ENCODE measurements around the gene ACOX1.

DNA sequence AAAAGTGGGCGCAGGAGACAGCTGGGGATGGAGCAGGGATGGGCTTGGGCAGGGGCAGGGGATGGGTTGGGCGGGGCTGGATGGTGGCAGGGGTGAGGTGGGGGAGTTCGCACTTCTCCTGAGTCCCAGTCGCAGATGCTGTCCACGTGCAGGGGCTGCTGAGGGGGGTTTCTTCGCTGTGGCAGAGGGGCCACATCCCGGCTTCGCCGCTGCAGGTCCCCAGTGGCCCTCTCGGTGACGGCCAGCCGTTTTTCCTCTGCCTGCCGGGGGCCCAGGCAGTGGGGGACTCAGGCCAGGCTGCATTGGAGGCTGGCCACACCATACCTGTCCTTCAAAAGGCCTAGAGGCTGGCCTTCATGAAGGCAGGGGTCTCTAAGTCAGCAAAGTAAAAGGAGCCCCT lies 39.8 kb upstream of the ACOX1 start:
- TF ChIP-seq, protein P1, sequence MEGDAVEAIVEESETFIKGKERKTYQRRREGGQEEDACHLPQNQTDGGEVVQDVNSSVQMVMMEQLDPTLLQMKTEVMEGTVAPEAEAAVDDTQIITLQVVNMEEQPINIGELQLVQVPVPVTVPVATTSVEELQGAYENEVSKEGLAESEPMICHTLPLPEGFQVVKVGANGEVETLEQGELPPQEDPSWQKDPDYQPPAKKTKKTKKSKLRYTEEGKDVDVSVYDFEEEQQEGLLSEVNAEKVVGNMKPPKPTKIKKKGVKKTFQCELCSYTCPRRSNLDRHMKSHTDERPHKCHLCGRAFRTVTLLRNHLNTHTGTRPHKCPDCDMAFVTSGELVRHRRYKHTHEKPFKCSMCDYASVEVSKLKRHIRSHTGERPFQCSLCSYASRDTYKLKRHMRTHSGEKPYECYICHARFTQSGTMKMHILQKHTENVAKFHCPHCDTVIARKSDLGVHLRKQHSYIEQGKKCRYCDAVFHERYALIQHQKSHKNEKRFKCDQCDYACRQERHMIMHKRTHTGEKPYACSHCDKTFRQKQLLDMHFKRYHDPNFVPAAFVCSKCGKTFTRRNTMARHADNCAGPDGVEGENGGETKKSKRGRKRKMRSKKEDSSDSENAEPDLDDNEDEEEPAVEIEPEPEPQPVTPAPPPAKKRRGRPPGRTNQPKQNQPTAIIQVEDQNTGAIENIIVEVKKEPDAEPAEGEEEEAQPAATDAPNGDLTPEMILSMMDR (conservative IDR thresholded peaks at IDR 0.05; ENCODE audit: low read depth, low read length): no peak
- no peak for TF ChIP-seq EZH2 (IDR thresholded peaks at IDR 0.05; ENCODE audit: borderline replicate concordance, low read depth, low read length, poor library complexity, severe bottlenecking)
